NCI-H2196 (cell line): ENCODE results near the gene ARVCF.

Experiments
- DNase-seq: peaks from one replicate; lab custom pipeline; 2025; ENCODE audit not compliant: unreplicated experiment; lab: John Stamatoyannopoulos, UW

The ARVCF gene

GRCh38 chr22:20016734-20017621 is at the start of gene ARVCF:
Gene ARVCF (minus strand): TSS chr22:20016823. CDS start chr22:19990794, 26,029 bp downstream.
- peak; percentile 77 for DNase-seq

GRCh38 chr22:20065896-20066616 is 49.4 kb upstream of the ARVCF start:
- DNase-seq = no peak

GRCh38 chr22:20064545-20065262 is 48.1 kb upstream of the ARVCF start:
- DNase-seq = no peak

GRCh38 chr22:20064140-20064480 is 47.5 kb upstream of the ARVCF start:
- DNase-seq = no peak

GRCh38 chr22:20063271-20064139 is 46.9 kb upstream of the ARVCF start:
- DNase-seq = no peak

- no peak for DNase-seq
Observed at GRCh38 chr22:20062766-20063083, 46.1 kb upstream of the ARVCF start.

GRCh38 chr22:20062043-20062765 is 45.6 kb upstream of the ARVCF start:
- DNase-seq = no peak

GRCh38 chr22:20061481-20061861 is 44.8 kb upstream of the ARVCF start:
- DNase-seq = no peak

GRCh38 chr22:20060700-20061480 is 44.3 kb upstream of the ARVCF start:
- no peak for DNase-seq

- no peak for DNase-seq
Observed at GRCh38 chr22:20058989-20059770, 42.6 kb upstream of the ARVCF start.

GRCh38 chr22:20057596-20058268 is 41.1 kb upstream of the ARVCF start:
- no peak for DNase-seq

GRCh38 chr22:20056696-20057386 is 40.2 kb upstream of the ARVCF start:
- DNase-seq = no peak

GRCh38 chr22:20056161-20056560 is 39.5 kb upstream of the ARVCF start:
- DNase-seq = no peak

GRCh38 chr22:20055654-20056053 is 39.0 kb upstream of the ARVCF start:
- DNase-seq = no peak

GRCh38 chr22:20055144-20055543 is 38.5 kb upstream of the ARVCF start:
- no peak for DNase-seq

- DNase-seq = no peak
Observed at GRCh38 chr22:20054485-20054884, 37.9 kb upstream of the ARVCF start.

GRCh38 chr22:20054034-20054427 is 37.4 kb upstream of the ARVCF start:
- no peak for DNase-seq
